Spleen (tissue), 7 donors: ENCODE data around the gene SLC25A20.

Source experiments
- CTCF ChIP-seq, 11 experiments: fragments of 200-600 bp in 7 of 11; fragments of 450-650 bp in 4 of 11; sonication (generic) in 4 of 11; IDR thresholded peaks in 8 of 11; conservative IDR thresholded peaks in 3 of 11; 1 replicate in 7 of 11; 2 replicates in 4 of 11; pipeline versions ENCODE4 v1.4.0 to v1.8.0; 2016 to 2021; ENCODE audit warnings: antibody characterized with exemption in 11 of 11, inconsistent platforms in 4 of 11, mild to moderate bottlenecking in 1 of 11
- POLR2A ChIP-seq, 3 donors: fragments of 450-650 bp; IDR thresholded peaks; one replicate each; pipeline ENCODE4 v1.5.1; 2017; ENCODE audit warnings: antibody characterized with exemption in 3 of 3, mild to moderate bottlenecking in 1 of 3
- donor health status: DM: no; HTN: no; CAD: no; lungs with moderate emphysema.
- donor health status: DM: no; HTN: no; CAD: no.
- donor health status: DM: no; HTN: no; CAD: no.

- no peak for TF ChIP-seq POLR2A (IDR thresholded peaks at IDR 0.05)
- TF ChIP-seq CTCF (IDR thresholded peaks at IDR 0.05 in 8 of 11, conservative IDR thresholded peaks at IDR 0.05 in 3 of 11): no peak
These were observed 77.9 kb downstream of the SLC25A20 start for GRCh38 chr3:48820612-48821324.
